Skeletal muscle satellite cell (primary cell): Measurements from ENCODE around the gene PAQR6.
A peak's percentile ranks its signal among the peaks of the same experiment; 100 is the strongest.

Experiments used
- H3K27me3 ChIP-seq: 2 replicates; pipeline ENCODE4 v1.7.0; 2013; ENCODE audit warnings: low read length; ENCODE audit not compliant: control insufficient read depth, insufficient read depth
- H3K36me3 ChIP-seq: 2 replicates; pipeline ENCODE4 v1.7.0; 2013; ENCODE audit warnings: mild to moderate bottlenecking, control low read depth, low read length; ENCODE audit not compliant: insufficient read depth
- H3K4me1 ChIP-seq: 2 replicates; pipeline ENCODE4 v1.7.0; 2013; ENCODE audit warnings: low read length; ENCODE audit not compliant: control insufficient read depth, insufficient read depth
- H3K4me2 ChIP-seq: 2 replicates; pipeline ENCODE4 v1.7.0; 2013; ENCODE audit warnings: mild to moderate bottlenecking, low read length
- H3K4me3 ChIP-seq: 2 replicates; pipeline ENCODE4 v1.7.0; 2013; ENCODE audit warnings: low read length
- H3K9ac ChIP-seq: 2 replicates; pipeline ENCODE4 v1.7.0; 2013; ENCODE audit warnings: mild to moderate bottlenecking, low read depth, low read length, moderate library complexity
- H3K9me3 ChIP-seq: replicated peaks from 2 replicates; pipeline ENCODE4 v1.7.0; 2013; ENCODE audit warnings: mild to moderate bottlenecking, control low read depth, low read length

PAQR6 gene

DNA sequence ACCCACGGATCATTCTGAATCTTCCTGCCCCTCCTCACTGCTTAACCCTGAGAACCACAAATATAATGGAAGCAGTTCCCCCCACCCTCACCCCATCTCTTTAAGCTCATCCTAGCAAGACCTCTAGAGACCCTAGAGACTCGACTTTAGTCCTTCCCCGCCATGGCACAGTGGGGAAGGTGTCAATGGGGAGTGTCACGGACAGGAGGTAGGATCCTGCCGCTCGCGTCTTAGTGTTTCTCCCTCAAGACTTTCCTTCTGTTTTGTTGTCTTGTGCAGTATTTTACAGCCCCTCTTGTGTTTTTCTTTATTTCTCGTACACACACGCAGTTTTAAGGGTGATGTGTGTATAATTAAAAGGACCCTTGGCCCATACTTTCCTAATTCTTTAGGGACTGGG is 35.7 kb downstream of the PAQR6 start:
- Histone ChIP-seq H3K9ac (peak overlapping the region; percentile 94), H3K27me3 (no peaks in the 10 kb centered on the region), H3K4me1 (peaks cover 11% of the 10 kb centered on the region), H3K9me3 (no peaks in the 10 kb centered on the region), H3K4me2 (peak overlapping the region; percentile 99), H3K36me3 (peaks cover 28% of the 10 kb centered on the region), H3K4me3 (peak overlapping the region; percentile 87)

DNA sequence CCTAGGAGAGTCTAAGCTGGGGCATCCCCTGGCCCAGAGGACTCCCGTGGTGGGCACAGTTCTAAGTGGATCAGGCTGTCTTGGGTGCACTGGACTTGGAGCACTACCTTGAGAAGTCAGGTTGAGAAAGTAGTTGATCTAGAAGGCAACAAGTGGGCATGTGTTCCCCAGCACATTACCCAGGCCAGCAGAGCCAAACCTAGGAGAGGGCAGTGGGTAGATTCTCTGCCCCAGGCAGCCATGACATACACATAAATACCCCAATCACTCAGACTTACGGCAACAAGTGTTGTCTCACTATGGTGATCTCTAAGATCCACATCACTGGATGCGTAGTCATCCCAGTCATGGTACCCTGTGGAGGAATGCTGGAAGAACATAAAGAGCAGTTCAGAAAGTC is 36.6 kb downstream of the PAQR6 start:
- Histone ChIP-seq H3K4me2 (no peak overlapping the region), H3K4me1 (peaks cover 11% of the 10 kb centered on the region), H3K9me3 (no peaks in the 10 kb centered on the region), H3K4me3 (no peak overlapping the region), H3K27me3 (no peaks in the 10 kb centered on the region), H3K36me3 (peaks cover 28% of the 10 kb centered on the region), H3K9ac (no peak overlapping the region)

DNA sequence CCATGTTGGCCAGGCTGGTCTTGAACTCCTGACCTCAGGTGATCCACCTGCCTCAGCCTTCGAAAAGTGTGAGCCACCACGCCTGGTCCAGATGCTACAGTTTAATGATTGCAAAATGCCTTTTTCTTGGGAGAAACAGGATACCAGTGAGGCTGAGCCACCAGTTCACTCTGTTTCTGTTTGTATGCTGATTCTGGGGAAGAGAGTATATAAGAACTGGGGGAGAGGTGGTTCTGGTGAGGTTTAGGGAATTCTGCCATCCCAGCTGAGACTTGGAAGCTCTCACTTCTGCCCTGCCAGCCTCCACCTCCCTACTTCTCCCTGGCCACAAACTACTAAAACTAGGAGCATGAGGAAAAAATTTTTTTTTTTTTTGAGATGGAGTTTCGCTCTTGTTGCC is 43.2 kb downstream of the PAQR6 start:
- no peaks in the 10 kb centered on the region for H3K9me3 ChIP-seq
- no peaks in the 10 kb centered on the region for H3K27me3 ChIP-seq
- H3K9ac ChIP-seq: no peak overlapping the region
- H3K36me3 ChIP-seq: peaks cover 24% of the 10 kb centered on the region
- no peak overlapping the region for H3K4me3 ChIP-seq
- peaks cover 6% of the 10 kb centered on the region for H3K4me1 ChIP-seq
- H3K4me2 ChIP-seq: no peak overlapping the region

- H3K27me3 ChIP-seq: no peaks in the 10 kb centered on the region
Observed at GRCh38 chr1:156203331-156203730, 44.5 kb downstream of the PAQR6 start.

GRCh38 chr1:156200044-156200443 is 47.8 kb downstream of the PAQR6 start:
- H3K9me3 ChIP-seq: no peaks in the 10 kb centered on the region
- no peaks in the 10 kb centered on the region for H3K27me3 ChIP-seq
- peaks cover 20% of the 10 kb centered on the region for H3K36me3 ChIP-seq
- H3K4me3 ChIP-seq: no peak overlapping the region
- H3K4me1 ChIP-seq: peaks cover 6% of the 10 kb centered on the region
- no peak overlapping the region for H3K9ac ChIP-seq
- H3K4me2 ChIP-seq: no peak overlapping the region

More at GRCh38 chr1:156203331-156203730, 44.5 kb downstream of the PAQR6 start:
- Histone ChIP-seq H3K4me1 (peaks cover 6% of the 10 kb centered on the region), H3K36me3 (peaks cover 25% of the 10 kb centered on the region), H3K4me3 (no peak overlapping the region), H3K9ac (no peak overlapping the region), H3K4me2 (no peak overlapping the region), H3K9me3 (no peaks in the 10 kb centered on the region)

GRCh38 chr1:156198831-156199349 is 49.0 kb downstream of the PAQR6 start:
- Histone ChIP-seq H3K4me1 (peaks cover 11% of the 10 kb centered on the region), H3K36me3 (peaks cover 20% of the 10 kb centered on the region), H3K9me3 (no peaks in the 10 kb centered on the region), H3K4me2 (no peak overlapping the region), H3K4me3 (no peak overlapping the region), H3K9ac (no peak overlapping the region), H3K27me3 (no peaks in the 10 kb centered on the region)

DNA sequence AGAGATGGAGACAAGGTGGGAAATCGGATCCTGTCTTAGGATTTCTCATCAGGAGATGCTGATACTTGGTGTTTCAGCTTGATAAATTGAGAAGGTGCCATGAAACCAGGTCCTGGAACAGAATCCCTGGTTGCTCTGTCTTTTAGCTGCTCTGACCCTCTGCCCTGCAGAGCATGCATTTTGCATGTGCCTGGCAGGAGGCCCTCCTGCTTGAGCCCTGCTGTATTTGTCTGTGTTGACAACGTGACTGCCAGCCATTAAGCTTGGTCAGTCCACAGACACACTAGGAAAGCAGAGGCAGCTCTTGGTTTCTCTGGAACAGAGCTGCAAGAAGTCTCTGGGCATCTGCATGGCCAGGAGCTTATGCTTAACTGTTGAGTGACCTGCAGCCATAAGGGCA is 51.4 kb downstream of the PAQR6 start:
- Histone ChIP-seq H3K4me2 (no peak overlapping the region), H3K9ac (no peak overlapping the region), H3K36me3 (peaks cover 13% of the 10 kb centered on the region), H3K9me3 (no peaks in the 10 kb centered on the region), H3K4me1 (peaks cover 10% of the 10 kb centered on the region), H3K4me3 (no peak overlapping the region), H3K27me3 (no peaks in the 10 kb centered on the region)

DNA sequence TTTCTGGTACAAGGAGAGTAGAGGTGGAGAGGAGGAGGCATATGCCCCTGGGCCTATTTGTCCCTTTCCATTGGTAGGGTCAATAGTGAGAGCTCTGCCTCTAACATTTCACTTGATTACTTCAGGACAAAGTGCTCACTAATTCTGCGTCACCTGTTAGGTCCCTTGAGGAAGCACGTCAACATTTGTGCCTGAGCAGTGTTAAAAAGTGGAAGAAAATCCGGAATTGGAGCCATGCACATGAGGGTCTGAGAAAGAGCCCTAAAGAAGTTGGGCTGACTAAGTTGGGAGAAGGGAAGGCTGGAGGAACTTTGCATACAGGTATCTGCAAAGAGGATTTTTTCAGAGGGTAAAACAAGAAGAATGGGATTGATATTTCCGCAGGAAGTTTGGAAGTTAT is 52.0 kb downstream of the PAQR6 start:
- H3K4me3 ChIP-seq: no peak overlapping the region
- H3K36me3 ChIP-seq: peaks cover 13% of the 10 kb centered on the region
- H3K4me2 ChIP-seq: no peak overlapping the region
- no peaks in the 10 kb centered on the region for H3K27me3 ChIP-seq
- peaks cover 10% of the 10 kb centered on the region for H3K4me1 ChIP-seq
- no peak overlapping the region for H3K9ac ChIP-seq
- H3K9me3 ChIP-seq: no peaks in the 10 kb centered on the region

DNA sequence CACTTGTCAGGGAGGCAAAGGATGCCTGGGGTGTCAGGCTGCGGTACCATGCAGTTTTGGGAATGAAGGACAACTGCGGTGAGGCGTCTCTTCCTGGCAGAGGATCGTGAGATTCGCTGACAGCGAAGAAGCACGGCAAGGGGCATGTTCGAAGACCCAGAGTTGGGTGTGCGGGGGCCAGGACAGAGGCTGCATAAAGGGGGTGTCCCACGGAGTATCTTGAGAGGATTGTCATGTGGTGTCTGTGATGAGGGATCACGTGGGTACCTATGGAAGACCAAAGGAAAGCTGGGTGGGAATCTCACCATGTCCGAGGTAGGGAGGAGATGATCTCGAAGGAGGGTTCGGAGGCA is 53.6 kb downstream of the PAQR6 start:
- H3K36me3 ChIP-seq: no peaks in the 10 kb centered on the region
- no peaks in the 10 kb centered on the region for H3K9me3 ChIP-seq
- H3K4me1 ChIP-seq: peaks cover 10% of the 10 kb centered on the region
- H3K9ac ChIP-seq: peak overlapping the region; percentile 89
- H3K4me2 ChIP-seq: peak overlapping the region; percentile 95
- peak overlapping the region; percentile 90 for H3K4me3 ChIP-seq
- no peaks in the 10 kb centered on the region for H3K27me3 ChIP-seq

GRCh38 chr1:156193488-156194299 is 54.2 kb downstream of the PAQR6 start, which contains the start of gene SLC25A44:
SLC25A44 (plus strand) TSS chr1:156194104; CDS start chr1:156199848, 5,744 bp downstream.
- no peaks in the 10 kb centered on the region for H3K36me3 ChIP-seq
- peaks cover 10% of the 10 kb centered on the region for H3K4me1 ChIP-seq
- H3K27me3 ChIP-seq: no peaks in the 10 kb centered on the region
- peak within 1 kb of the TSS; percentile 90 for H3K4me3 ChIP-seq
- peak within 1 kb of the TSS; percentile 89 for H3K9ac ChIP-seq
- peak within 1 kb of the TSS; percentile 95 for H3K4me2 ChIP-seq
- H3K9me3 ChIP-seq: no peaks in the 10 kb centered on the region
